Measurements from ENCODE around the gene CRB3.

CRB3 gene

GRCh38 chr19:6459262-6460098, 4.6 kb upstream of the CRB3 start, which contains the start of gene SLC25A23:
SLC25A23 (minus strand) TSS chr19:6459792; CDS start chr19:6459628, 164 bp downstream.
- peak; percentile 39 for DNase-seq (ENCODE audit: low read depth)
- H3K4me3 ChIP-seq (ENCODE audit: low read depth, low read length): peak within 1 kb of the TSS; percentile 68

- peak; percentile 94 for DNase-seq (ENCODE audit: low read depth)
- H3K4me3 ChIP-seq (ENCODE audit: low read depth, low read length): peak overlapping the region; percentile 68
These were observed 3.8 kb upstream of the CRB3 start for GRCh38 chr19:6460099-6460884.

- H3K4me3 ChIP-seq (ENCODE audit: low read depth, low read length): no peak overlapping the region
These were observed 935 bp downstream of the CRB3 start for GRCh38 chr19:6465006-6465405.

GRCh38 chr19:6465663-6466062, 1.6 kb downstream of the CRB3 start:
- no peak for DNase-seq (ENCODE audit: low read depth)
- no peak overlapping the region for H3K4me3 ChIP-seq (ENCODE audit: low read depth, low read length)

More at GRCh38 chr19:6465006-6465405, 935 bp downstream of the CRB3 start:
- DNase-seq (ENCODE audit: low read depth): no peak

GRCh38 chr19:6466526-6467248, 2.6 kb downstream of the CRB3 start:
- no peak for DNase-seq (ENCODE audit: low read depth)
- H3K4me3 ChIP-seq (ENCODE audit: low read depth, low read length): no peak overlapping the region

- DNase-seq (ENCODE audit: low read depth): no peak
- H3K4me3 ChIP-seq (ENCODE audit: low read depth, low read length): no peak overlapping the region
These were observed 3.3 kb downstream of the CRB3 start for GRCh38 chr19:6467384-6467783.

GRCh38 chr19:6470173-6470572, 6.1 kb downstream of the CRB3 start:
- DNase-seq (ENCODE audit: low read depth): no peak
- no peak overlapping the region for H3K4me3 ChIP-seq (ENCODE audit: low read depth, low read length)

GRCh38 chr19:6471076-6471475, 7.0 kb downstream of the CRB3 start:
- H3K4me3 ChIP-seq (ENCODE audit: low read depth, low read length): no peak overlapping the region
- no peak for DNase-seq (ENCODE audit: low read depth)

- DNase-seq (ENCODE audit: low read depth): no peak
- no peak overlapping the region for H3K4me3 ChIP-seq (ENCODE audit: low read depth, low read length)
These were observed 8.6 kb downstream of the CRB3 start for GRCh38 chr19:6472713-6473112.

GRCh38 chr19:6473647-6474046, 9.6 kb downstream of the CRB3 start:
- no peak overlapping the region for H3K4me3 ChIP-seq (ENCODE audit: low read depth, low read length)
- no peak for DNase-seq (ENCODE audit: low read depth)

- no peak for DNase-seq (ENCODE audit: low read depth)
- H3K4me3 ChIP-seq (ENCODE audit: low read depth, low read length): no peak overlapping the region
These were observed 11.4 kb downstream of the CRB3 start for GRCh38 chr19:6475321-6476108.

- no peak for DNase-seq (ENCODE audit: low read depth)
- peak overlapping the region; percentile 27 for H3K4me3 ChIP-seq (ENCODE audit: low read depth, low read length)
These were observed 12.3 kb downstream of the CRB3 start for GRCh38 chr19:6476155-6476895.

GRCh38 chr19:6476896-6477431, 12.9 kb downstream of the CRB3 start:
- H3K4me3 ChIP-seq (ENCODE audit: low read depth, low read length): peak overlapping the region; percentile 27
- DNase-seq (ENCODE audit: low read depth): no peak

- no peak overlapping the region for H3K4me3 ChIP-seq (ENCODE audit: low read depth, low read length)
- no peak for DNase-seq (ENCODE audit: low read depth)
These were observed 14.7 kb downstream of the CRB3 start for GRCh38 chr19:6478815-6479214.

- no peak for DNase-seq (ENCODE audit: low read depth)
- no peak overlapping the region for H3K4me3 ChIP-seq (ENCODE audit: low read depth, low read length)
These were observed 15.8 kb downstream of the CRB3 start for GRCh38 chr19:6479836-6480398.

GRCh38 chr19:6480848-6481415, 16.9 kb downstream of the CRB3 start:
- H3K4me3 ChIP-seq (ENCODE audit: low read depth, low read length): no peak overlapping the region
- no peak for DNase-seq (ENCODE audit: low read depth)

- no peak for DNase-seq (ENCODE audit: low read depth)
- no peak within 1 kb of the TSS for H3K4me3 ChIP-seq (ENCODE audit: low read depth, low read length)
These were observed 17.7 kb downstream of the CRB3 start, which contains the start of gene DENND1C for GRCh38 chr19:6481541-6482342. DENND1C (minus strand) TSS chr19:6481787; CDS start chr19:6481695, 92 bp downstream.
